GM12892 (cell line): ENCODE data around the gene BCL11A.

Source experiments
- POLR2A ChIP-seq: IDR thresholded peaks from 2 replicates; pipeline ENCODE4 v1.6.1; 2011; ENCODE audit warnings: low read depth, low read length, control low read depth
- POLR2AphosphoS5 ChIP-seq: IDR thresholded peaks from 2 replicates; pipeline ENCODE4 v1.6.1; 2011; ENCODE audit warnings: low read depth, low read length, control low read depth

- TF ChIP-seq POLR2AphosphoS5, result no peak
- no peak for TF ChIP-seq POLR2A
These were observed 87.2 kb downstream of the BCL11A start for GRCh38 chr2:60466161-60466702.
